Stimulated activated CD8-positive, alpha-beta memory T cell treated with anti-CD3 and anti-CD28 coated beads, Interleukin-4, amount 100 ng/mL, for 1 hour (primary cell): ENCODE results near the gene OR10V1.
"Not testable (repeated sequence)": the region's sequence is repeated elsewhere in the genome, so short reads cannot be mapped to it uniquely, and the experiment has no call there.

ENCODE experiments used
- DNase-seq, 2 donors: peaks; one replicate each; pipeline ENCODE4 v3.0.0-alpha.2; 2020; ENCODE audit warnings: low read depth in 2 of 2, low spot score in 1 of 2

Gene OR10V1

DNA sequence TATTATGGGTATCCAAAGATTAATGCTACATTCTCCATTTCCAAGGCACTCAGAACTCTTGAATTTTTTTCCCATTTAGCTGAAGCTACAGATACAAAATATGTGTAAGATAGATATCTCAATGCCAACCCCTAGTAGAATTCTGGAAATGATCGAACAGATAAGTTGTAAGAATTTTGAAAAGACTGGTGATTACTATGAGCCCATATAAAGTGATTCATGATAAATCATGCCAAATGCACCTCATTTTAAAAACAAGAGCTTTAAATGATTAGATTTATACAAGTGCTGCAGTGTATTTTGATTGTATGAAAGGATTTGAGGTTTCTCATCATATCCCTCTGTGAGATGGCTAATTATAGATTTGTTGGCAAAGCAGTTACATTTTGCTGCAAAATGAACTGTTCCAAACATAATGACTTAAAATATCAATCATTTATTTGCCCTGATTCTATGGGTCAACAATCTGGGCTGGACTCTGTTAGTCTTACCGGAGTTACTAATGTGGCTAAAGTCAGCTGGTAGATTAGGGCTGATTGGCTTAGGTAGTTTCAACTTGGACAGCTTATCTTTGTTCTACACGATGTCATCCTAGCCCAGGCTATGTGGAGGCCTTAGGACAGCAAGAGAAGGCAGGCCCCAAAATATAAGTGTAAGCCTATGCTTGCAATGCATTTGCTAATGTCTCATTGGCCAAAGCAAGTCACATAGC is 3.4 kb downstream of the OR10V1 start:
- DNase-seq: no peak

DNA sequence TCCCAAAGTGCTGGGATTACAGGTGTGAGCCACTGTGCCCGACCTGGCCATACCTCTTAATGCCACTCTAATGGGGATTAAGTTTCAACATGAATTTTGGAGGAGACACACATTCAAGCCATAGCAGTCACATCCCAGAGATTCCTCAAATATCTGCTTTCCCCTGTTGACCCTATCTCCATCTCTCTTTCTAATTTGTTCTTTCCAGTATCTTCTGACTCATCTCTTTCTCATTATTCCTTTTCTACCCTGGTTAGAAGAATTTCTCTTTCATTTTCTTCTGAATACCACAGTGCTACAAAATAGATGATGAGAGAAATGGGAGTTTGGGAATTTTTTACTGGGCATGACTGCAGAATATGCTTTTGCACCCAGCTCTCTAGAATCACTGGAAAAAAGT is 5.1 kb downstream of the OR10V1 start:
- DNase-seq: no peak

DNA sequence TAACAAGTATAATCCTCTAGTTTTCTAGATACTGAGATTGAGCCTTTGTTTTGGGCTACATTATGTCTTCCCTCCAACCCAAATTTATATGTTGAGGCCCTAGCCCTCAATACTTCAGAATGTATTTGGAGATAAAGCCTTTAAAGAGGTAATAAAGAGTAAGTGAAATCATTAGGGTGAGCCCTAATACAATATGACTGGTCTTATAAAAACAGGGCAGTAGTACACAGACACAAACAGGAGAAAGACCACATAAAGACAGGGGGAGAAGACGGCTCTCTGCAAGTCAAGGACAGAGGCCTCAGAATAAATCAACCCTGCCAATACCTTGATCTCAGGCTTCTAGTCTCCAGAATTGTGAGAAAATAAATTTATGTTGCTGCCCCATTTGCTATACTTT is 6.3 kb downstream of the OR10V1 start:
- DNase-seq: no peak

DNA sequence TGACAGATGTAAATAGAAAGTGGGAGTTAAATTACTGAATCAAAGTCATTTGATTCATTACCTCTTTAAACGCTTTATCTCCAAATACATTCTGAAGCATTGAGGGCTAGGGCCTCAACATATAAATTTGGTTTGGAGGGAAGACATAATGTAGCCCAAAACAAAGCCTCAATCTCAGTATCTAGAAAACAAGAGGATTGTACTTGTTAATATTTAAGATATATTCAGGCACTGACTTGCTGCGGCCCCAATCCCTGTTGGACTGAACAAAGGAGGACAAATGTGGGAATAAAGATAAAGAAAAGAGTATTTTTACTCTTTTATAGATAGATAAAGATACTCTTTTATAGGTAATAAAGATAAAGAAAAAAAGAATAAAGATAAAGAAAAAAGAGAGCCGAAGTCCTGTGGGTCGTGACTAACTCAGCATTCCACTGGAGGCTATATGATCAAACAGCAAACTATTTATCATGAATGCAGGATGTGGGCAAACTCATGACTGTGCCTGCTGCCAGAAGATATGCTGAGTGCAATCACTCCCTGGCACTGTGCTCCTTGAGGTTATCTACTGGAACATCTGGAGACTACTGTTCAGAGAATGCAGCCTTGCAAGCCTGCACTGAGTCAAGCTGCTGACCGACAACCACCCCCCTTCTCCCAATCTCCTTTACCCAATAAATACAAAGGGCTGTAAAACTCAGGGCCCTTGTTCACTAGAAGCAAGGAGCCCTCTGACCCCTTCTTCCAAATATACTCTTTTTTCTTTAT is 6.9 kb downstream of the OR10V1 start:
- DNase-seq: no peak

DNA sequence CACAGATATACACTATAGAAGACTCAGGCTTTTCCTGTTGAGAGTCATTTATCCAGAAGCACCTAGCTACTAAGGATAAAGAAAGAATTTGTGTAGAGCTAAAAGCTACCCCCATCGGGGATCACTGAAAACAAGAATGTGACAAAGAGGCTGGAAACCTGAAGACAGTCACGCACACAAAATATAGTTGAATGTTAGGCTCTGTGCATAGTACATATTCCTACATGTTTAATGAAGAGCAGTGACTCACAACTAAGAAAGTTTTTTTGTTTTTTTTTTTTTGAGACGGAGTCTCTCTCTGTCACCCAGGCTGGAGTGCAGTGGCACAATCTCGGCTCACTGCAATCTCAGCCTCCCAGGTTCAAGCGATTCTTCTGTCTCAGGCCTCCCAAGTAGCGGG is 8.4 kb downstream of the OR10V1 start:
- no peak for DNase-seq

DNA sequence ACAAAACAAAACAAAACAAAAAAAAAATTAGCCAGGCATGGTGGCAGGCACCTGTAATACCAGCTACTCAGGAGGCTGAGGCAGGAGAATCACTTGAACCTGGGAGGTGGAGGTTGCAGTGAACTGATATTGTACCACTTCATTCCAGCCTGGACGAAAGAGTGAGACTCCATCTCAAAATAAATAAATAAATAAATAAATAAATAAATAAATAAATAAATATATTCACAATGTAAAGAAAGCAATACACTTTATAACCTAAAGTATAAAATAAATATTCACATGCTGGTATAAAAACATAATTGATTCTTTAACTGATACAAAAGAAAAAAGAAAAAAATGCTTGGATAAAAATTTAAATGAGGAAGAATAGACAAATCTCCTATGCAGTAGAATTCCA is 10.1 kb downstream of the OR10V1 start:
- DNase-seq: not testable (repeated sequence)

DNA sequence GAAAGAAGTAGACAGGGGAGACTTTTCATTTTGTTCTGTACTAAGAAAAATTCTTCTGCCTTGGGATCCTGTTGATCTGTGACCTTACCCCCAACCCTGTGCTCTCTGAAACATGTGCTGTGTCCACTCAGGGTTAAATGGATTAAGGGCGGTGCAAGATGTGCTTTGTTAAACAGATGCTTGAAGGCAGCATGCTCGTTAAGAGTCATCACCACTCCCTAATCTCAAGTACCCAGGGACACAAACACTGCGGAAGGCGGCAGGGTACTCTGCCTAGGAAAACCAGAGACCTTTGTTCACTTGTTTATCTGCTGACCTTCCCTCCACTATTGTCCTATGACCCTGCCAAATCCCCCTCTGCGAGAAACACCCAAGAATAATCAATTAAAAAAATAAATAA is 13.5 kb downstream of the OR10V1 start:
- DNase-seq: not testable (repeated sequence)

DNA sequence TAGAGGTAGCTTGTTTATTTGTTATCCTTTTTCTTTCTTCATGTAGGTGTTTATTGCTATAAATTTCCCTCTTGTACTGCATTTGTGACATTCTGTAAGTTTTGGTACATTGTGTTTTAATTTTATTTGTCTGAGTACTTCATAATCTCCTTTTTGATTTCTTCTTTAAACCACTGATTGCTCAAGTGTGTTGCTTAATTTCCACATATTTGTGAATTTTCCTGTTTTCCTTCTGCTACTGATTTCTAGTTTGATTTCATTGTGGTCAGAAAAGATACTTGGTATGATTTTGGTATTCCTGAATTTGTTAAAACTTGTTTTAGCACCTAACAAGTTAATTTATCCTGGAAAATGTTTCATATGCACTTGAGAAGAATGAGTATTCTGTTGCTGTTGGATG is 15.1 kb downstream of the OR10V1 start:
- DNase-seq: no peak

DNA sequence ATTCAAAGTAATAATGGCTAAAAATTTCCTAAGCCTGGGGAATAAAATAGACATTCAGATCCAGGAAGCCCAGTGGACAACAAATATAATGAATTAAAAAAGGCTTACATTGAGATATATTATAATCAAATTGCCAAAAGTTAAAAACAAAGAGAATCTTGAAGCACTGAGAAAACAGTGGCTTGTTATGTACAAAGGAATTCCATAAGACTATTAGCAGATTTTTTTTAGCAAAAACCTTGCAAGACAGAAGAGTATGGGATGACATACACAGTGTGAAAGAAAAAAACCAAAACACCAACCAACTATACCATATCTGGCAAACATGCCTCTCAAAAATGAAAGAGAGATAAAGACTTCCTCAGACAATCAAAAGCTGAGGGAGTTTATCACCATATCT is 20.7 kb downstream of the OR10V1 start:
- no peak for DNase-seq

DNA sequence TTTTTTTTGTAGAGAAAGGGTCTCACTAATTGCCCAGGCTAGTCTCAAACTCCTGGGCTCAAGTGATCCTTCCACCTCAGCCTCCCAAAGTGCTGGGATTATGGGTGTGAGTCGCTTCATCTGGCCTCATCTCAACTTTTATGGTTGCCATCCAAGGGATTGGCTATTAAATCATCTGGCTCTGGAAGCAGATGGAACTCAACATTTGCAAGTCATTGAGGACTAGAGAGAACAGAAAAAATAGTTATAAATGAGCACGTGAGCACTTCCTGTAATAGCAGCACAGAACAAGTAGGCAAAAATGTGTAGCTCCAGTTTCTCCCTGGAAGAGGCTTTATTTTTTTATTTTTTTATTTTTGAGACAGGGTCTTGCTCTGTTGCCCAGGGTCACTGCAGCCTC is 22.5 kb downstream of the OR10V1 start:
- DNase-seq: no peak

DNA sequence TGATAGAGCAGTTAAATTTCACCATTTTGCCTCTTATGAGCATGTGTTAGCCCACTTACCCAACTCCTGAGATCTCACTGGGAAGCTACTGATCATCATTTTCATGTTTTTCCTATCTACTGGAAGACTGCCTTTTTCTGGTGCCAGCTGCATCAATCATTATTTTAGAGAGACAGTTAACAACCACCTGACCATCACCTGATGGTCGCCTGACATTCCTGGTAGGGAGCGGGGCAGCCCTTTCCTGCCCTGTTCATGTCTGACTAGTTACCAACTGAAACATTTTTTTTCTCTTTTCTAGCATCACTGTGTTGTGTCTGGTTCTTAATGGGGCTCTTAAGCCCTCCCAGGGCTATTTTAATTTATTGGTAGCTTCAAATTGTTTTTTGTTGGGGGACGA is 24.6 kb downstream of the OR10V1 start:
- DNase-seq: no peak

DNA sequence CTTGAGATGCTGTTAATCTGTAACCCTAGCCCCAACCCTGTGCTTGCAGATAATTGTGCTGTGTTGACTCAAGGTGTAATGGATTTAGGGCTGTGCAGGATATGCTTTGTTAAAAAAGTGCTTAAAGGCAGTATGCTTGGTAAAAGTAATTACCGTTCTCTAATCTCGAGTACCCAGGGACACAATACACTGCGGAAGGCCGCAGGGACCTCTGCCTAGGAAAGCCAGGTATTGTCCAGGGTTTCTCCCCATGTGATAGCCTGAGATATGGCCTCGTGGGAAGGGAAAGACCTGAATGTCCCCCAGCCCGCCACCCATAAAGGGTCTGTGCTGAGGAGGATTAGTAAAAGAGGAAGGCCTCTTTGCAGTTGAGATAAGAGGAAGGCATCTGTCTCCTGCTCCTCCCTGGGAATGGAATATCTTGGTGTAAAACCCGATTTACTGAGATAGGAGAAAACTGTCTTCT is 32.4 kb downstream of the OR10V1 start:
- DNase-seq: not testable (repeated sequence)

DNA sequence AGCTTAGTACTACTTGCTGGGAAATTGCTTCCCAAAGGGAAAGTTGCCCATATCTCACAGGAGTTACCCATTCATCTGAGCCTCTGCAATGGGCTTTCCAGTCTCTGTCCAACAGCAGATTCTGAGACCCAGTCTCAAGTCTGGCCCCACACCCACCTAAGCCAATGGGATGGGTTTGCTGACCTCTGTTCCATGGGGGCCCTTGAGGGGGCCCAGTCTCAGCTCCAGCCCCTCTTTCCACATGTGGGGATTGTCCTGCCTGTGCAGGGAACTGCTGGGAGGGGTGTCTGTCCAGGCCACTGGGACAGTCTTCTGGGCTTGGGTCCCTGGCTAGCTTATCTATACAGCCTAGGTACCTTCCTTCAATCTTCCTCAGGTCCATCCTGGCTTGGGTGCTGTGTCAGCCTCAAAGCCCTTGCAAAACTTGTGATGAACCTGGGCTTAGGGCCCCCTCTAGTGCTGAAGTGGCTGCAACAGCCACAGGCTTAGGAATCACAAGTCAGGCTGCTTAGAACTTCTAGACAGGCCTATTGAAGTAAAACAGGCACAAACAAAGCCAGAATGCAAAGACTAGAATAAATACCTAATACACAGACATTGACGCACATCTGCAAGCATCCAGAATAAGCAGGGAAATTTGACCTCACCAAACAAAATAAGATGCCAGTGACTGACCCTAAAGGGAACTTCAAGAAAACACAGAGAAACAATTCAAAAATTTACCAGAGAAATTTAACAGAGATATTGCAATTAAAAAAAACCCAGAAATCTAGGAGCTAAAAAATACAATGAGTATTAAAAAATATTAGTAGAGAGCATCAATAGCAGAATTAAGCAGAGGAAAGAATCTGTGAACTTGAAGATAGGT is 33.1 kb downstream of the OR10V1 start:
- peak in 1 of 2 donors; percentile 18 for DNase-seq

DNA sequence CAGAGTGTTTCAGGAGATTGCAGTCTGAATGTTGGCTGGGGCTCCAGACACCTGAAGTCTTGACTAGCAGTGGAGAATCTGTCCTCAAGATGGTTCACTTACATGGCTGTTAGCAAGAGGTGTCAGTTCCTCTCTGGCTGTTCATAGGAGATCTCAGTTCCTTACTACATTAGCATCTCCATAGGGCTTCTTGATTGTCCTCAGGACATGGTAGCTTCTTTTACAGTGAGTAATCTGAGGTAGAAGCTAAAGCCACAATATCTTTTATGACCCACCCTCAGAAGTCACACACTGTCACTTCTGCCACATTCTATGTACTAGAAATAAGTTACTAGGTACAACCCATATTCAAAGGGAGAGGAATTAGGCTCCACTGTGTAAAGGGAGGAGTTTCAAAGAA is 34.3 kb downstream of the OR10V1 start:
- no peak for DNase-seq

DNA sequence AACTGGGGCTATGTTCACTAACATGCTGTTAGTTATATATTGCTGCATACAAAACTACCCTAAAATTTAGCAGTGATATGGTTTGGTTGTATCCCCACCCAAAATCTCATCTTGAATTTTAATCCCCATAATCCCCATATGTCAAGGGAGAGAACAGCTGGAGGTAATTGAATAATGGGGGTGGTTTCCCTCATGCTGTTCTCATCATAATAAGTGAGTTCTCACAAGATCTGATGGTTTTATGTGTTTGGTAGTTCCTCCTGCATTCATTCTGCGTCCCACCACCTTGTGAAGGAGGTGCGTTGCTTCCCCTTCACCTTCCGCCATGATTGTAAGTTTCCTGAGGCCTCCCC is 34.9 kb downstream of the OR10V1 start:
- no peak for DNase-seq

DNA sequence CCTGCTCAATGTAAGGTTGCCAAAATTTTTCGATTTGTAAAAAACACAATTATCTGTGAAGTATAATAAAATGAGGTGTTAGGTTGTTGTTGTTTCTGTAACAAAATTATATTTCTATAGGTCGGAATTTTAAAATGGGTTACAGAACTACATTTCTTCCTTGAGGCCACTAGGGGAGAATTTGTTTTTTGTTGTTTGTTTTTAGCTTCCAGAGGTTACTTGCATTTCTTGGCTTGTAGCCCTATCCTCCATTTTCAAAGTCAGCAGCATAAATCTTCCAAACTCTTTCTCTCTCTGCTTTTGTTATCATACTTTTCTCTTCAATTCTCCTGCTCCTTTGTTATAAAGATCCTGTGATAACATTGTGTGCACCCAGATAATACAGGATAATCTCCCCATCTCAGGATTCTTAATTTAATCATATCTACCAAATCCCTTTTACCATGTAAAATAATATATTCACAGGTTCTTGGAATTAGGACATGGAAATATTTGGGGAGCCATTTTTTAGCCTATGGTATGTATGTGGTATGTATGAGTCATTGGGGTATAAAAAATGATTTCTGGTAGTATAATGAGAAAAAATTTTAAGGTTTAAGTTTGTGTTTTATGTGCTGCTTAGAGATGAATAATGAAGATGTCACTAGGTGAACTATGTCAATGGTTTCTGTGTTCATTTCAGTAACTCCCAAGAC is 35.4 kb downstream of the OR10V1 start:
- no peak for DNase-seq

DNA sequence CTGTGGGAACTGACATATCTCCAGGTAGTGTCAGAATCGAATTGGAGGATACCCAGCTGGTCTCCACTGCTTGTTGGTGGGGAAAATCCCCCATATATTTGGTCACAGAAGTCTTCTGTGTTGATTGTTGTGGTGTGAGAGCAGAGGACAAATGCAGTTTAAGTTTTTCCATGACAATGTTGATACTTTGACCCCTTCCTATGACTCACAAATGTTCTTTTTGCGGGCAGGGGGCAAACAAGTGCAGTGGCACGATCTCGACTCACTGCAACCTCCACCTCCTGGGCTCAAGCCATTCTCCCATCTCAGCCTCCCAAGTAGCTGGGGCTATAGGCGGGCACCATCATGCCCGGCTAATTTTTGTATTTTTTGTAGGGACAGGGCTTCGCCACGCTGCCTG is 37.4 kb downstream of the OR10V1 start:
- DNase-seq: no peak

DNA sequence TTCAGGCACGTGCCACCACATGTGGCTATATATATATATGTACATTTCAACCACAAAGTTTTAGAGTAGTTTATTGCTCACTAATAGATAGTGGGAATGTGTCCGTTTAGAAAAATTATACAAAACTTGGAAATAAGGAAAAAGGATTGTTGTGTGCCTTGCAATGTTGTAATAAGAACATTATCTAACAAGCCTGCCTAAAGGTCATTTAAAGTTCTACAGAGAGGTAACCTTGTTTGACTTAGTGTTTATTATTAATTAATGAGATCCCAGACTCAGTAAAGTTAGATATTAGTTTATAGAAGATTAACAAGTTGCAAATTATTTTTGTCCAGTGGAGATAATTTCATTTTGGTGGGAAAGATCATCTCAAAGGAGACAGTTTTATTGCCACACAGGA is 39.4 kb downstream of the OR10V1 start:
- no peak for DNase-seq

DNA sequence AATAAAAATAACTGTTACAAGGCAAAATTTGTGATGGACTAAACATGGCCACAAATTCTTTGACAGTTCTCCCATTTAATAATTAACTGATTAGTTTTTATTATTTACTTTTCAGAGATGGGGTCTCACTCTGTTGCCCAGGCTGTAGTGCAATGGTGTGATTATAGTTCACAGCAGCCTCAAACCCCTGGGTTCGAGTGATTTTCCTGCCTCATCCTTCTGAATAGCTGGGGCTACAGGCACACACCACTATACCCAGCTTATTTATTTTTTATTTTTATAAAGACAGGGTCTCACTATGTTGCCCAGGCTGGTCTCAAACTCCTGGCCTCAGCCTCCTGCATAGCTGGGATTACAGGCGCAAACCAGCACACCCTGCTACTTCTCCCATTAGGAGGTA is 40.4 kb downstream of the OR10V1 start:
- no peak for DNase-seq

DNA sequence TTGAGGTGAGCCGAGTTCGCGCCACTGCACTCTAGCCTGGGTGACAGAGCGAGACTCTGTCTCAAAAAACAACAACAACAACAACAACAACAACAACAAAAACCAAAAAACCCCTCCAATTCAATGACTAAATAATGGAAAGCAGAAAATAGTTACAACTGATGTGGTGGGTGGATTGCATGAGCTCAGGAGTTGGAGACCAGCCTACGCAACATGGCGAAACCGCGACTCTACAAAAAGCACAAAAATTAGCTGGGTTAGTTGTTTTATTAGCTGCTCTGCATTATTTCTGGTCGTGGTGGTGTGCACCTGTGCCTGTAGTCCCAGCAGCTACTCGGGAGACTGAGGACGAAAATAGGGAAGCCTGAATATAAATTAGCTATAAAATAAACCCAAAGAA is 42.2 kb downstream of the OR10V1 start:
- no peak for DNase-seq

DNA sequence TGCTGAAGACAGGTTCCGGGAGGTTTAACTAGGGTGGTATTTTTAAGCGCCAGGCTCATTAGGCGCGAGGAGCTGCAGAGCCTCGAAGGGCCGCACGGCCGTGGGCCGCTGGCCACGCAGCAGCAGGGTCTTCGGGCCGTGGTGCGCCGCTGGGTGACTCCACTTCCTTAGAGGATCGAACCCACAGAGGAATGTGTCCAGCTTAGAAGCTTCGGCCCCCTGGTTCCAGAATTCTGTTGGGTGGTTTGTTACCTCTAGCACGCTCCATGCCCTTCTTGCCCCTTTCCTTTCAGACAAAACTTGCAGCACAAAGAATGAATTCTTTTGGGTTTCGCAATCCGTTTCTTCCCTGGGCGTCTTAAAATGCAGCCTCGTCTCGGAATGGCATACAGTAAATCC is 44.0 kb downstream of the OR10V1 start:
- DNase-seq: peak in 1 of 2 donors; percentile 5
